Activated B cell treated with CpG ODN at 0.5 μM for 24 hours (primary cell): ENCODE measurements around the gene C1orf159. TPM values are rescaled to one million over a fixed set of nuclear protein-coding genes. Genes with fewer than 3 reads are reported as not detected.
"Not testable (repeated sequence)": the region's sequence is repeated elsewhere in the genome, so short reads cannot be mapped to it uniquely, and the experiment has no call there.

ENCODE experiments used
- ATAC-seq: fragments of 200-7000 bp; cut with Tn5 transposase; one replicate; pipeline ENCODE4 v1.10.0; 2021; ENCODE audit warnings: low read depth, mild to moderate bottlenecking, moderate library complexity
- CTCF ChIA-PET: fragments of 350-600 bp; sonication (Branson Sonifier 250); formaldehyde crosslinking; loops from one replicate; lab custom pipeline; 2021; ENCODE audit warnings: antibody characterized with exemption; lab: Charles Lee
- POLR2A ChIA-PET: fragments of 350-600 bp; sonication (Branson Sonifier 250); formaldehyde crosslinking; loops from one replicate; lab custom pipeline; 2021; ENCODE audit warnings: antibody characterized with exemption; lab: Charles Lee
- DNase-seq: peaks from one replicate; pipeline ENCODE4 v3.0.0; 2022
- H3K27ac Mint-ChIP-seq: one replicate; pipeline ENCODE4 v1.8.0; 2020; ENCODE audit warnings: mixed read lengths
- H3K27me3 Mint-ChIP-seq: one replicate; pipeline ENCODE4 v1.8.0; 2021; ENCODE audit warnings: mixed read lengths
- H3K36me3 Mint-ChIP-seq: one replicate; pipeline ENCODE4 v1.8.0; 2021; ENCODE audit warnings: low read depth, mixed read lengths
- H3K4me1 Mint-ChIP-seq: one replicate; pipeline ENCODE4 v1.8.0; 2021; ENCODE audit warnings: mixed read lengths
- H3K4me3 Mint-ChIP-seq: one replicate; pipeline ENCODE4 v1.8.0; 2020; ENCODE audit warnings: mild to moderate bottlenecking, mixed read lengths
- H3K9me3 Mint-ChIP-seq: one replicate; pipeline ENCODE4 v1.8.0; 2020; ENCODE audit warnings: mixed read lengths
- intact Hi-C: fragments of 100-400 bp; cut with micrococcal nuclease; formaldehyde crosslinking; loops from one replicate; pipeline ENCODE4 v1.15.1; 2024
- total RNA-seq: library from RNA; stranded (reverse); gene quantifications from 2 replicates; pipeline ENCODE4 v1.2.3, GENCODE V29; 2022
- TF ChIP-seq, protein P1 (sequence below): fragments of 200-600 bp; IDR thresholded peaks from one replicate; pipeline ENCODE4 v1.8.0; 2022; ENCODE audit warnings: antibody characterized with exemption, mild to moderate bottlenecking

Gene C1orf159
- total RNA-seq, 1 donor from 2014 or later: 26.5 TPM

GRCh38 chr1:1100296-1100695, 15.6 kb downstream of the C1orf159 start:
- no peaks in the 10 kb centered on the region for H3K4me1 Mint-ChIP-seq
- TF ChIP-seq, protein P1, sequence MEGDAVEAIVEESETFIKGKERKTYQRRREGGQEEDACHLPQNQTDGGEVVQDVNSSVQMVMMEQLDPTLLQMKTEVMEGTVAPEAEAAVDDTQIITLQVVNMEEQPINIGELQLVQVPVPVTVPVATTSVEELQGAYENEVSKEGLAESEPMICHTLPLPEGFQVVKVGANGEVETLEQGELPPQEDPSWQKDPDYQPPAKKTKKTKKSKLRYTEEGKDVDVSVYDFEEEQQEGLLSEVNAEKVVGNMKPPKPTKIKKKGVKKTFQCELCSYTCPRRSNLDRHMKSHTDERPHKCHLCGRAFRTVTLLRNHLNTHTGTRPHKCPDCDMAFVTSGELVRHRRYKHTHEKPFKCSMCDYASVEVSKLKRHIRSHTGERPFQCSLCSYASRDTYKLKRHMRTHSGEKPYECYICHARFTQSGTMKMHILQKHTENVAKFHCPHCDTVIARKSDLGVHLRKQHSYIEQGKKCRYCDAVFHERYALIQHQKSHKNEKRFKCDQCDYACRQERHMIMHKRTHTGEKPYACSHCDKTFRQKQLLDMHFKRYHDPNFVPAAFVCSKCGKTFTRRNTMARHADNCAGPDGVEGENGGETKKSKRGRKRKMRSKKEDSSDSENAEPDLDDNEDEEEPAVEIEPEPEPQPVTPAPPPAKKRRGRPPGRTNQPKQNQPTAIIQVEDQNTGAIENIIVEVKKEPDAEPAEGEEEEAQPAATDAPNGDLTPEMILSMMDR: no peak
- H3K9me3 Mint-ChIP-seq: no peaks in the 10 kb centered on the region
- ChIA-PET CTCF (no interaction called here), POLR2A (no interaction called here)
- no peak for ATAC-seq
- no peak overlapping the region for H3K4me3 Mint-ChIP-seq
- intact Hi-C loops: no loop called here
- H3K27ac Mint-ChIP-seq: no peak overlapping the region
- H3K36me3 Mint-ChIP-seq: no peaks in the 10 kb centered on the region
- H3K27me3 Mint-ChIP-seq: no peaks in the 10 kb centered on the region
- DNase-seq: no peak

- H3K27me3 Mint-ChIP-seq: no peaks in the 10 kb centered on the region
- no peak overlapping the region for H3K27ac Mint-ChIP-seq
- no peaks in the 10 kb centered on the region for H3K4me1 Mint-ChIP-seq
- H3K9me3 Mint-ChIP-seq: no peaks in the 10 kb centered on the region
- CTCF ChIA-PET: no interaction called here
- TF ChIP-seq, protein P1: no peak
- no peaks in the 10 kb centered on the region for H3K36me3 Mint-ChIP-seq
- H3K4me3 Mint-ChIP-seq: no peak overlapping the region
- ATAC-seq: no peak
- intact Hi-C loops: no loop called here
- no peak for DNase-seq
- POLR2A ChIA-PET: no interaction called here
Measured at GRCh38 chr1:1099506-1100183, 16.2 kb downstream of the C1orf159 start.

GRCh38 chr1:1098681-1099421, 17.0 kb downstream of the C1orf159 start:
- ChIA-PET POLR2A (no interaction called here), CTCF (no interaction called here)
- intact Hi-C loops: no loop called here
- TF ChIP-seq, protein P1: no peak
- no peak overlapping the region for H3K4me3 Mint-ChIP-seq
- DNase-seq (no peak), ATAC-seq (no peak)
- no peaks in the 10 kb centered on the region for H3K4me1 Mint-ChIP-seq
- H3K36me3 Mint-ChIP-seq: no peaks in the 10 kb centered on the region
- no peak overlapping the region for H3K27ac Mint-ChIP-seq
- H3K9me3 Mint-ChIP-seq: no peaks in the 10 kb centered on the region
- H3K27me3 Mint-ChIP-seq: no peaks in the 10 kb centered on the region

DNA sequence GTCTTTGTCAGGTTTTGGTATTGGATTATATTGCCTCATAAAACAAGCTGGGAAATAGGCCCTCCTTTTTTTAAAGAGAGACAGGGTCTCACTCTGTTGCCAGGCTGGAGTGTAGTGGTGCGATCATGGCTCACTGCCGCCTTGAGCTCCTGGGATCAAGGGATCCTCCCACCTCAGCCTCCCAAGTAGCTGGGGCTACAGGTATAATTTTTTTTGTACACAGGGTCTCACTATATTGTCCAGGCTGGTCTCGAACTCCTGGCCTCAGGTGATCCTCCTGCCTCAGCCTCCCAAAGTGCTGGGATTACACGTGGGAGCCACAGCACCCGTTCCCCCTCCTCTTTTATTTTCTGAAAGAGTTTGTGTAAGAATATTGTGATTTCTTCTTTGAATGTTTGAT, 19.8 kb downstream of the C1orf159 start:
- POLR2A ChIA-PET, H3K4me3 Mint-ChIP-seq, H3K27me3 Mint-ChIP-seq, DNase-seq, H3K4me1 Mint-ChIP-seq, H3K27ac Mint-ChIP-seq, intact Hi-C loops, H3K9me3 Mint-ChIP-seq, H3K36me3 Mint-ChIP-seq, CTCF ChIA-PET, ATAC-seq: not testable (repeated sequence)

GRCh38 chr1:1094981-1095380, 20.9 kb downstream of the C1orf159 start:
- intact Hi-C loops: no loop called here
- ATAC-seq (no peak), DNase-seq (no peak)
- Mint-ChIP-seq H3K36me3 (no peaks in the 10 kb centered on the region), H3K27me3 (no peaks in the 10 kb centered on the region), H3K4me3 (no peak overlapping the region), H3K4me1 (peaks cover 6% of the 10 kb centered on the region), H3K27ac (no peak overlapping the region), H3K9me3 (no peaks in the 10 kb centered on the region)
- TF ChIP-seq, protein P1: no peak
- ChIA-PET POLR2A (no interaction called here), CTCF (no interaction called here)
